ENCODE data around the gene GANAB.
A peak's percentile ranks its signal among the peaks of the same experiment; 100 is the strongest.
"Not testable (repeated sequence)": the region's sequence is repeated elsewhere in the genome, so short reads cannot be mapped to it uniquely, and the experiment has no call there.

The GANAB gene

GRCh38 chr11:62645946-62646824, at the start of gene GANAB:
TSS of gene GANAB (minus strand) at chr11:62646613. CDS start at chr11:62646599, 14 bp downstream.
- Histone ChIP-seq H3K27ac (ENCODE audit: low read depth, low read length) (peak within 1 kb of the TSS; percentile 78), H3K27me3 (ENCODE audit: insufficient read depth, low read length) (no peaks in the 10 kb centered on the region), H3K36me3 (ENCODE audit: insufficient read depth, low read length) (peaks cover 10% of the 10 kb centered on the region; the same call in 1 of the 2 replicates), H3K4me3 (ENCODE audit: low read depth, low read length) (peak within 1 kb of the TSS; percentile 88), H3K4me1 (ENCODE audit: control insufficient read depth, insufficient read depth, low read length, unreplicated experiment) (peaks cover 7% of the 10 kb centered on the region), H2AFZ (ENCODE audit: low read length, unreplicated experiment) (peak within 1 kb of the TSS; percentile 84), H3K79me2 (ENCODE audit: control insufficient read depth, insufficient read depth, low read length, unreplicated experiment) (peaks cover 51% of the 10 kb centered on the region)

DNA sequence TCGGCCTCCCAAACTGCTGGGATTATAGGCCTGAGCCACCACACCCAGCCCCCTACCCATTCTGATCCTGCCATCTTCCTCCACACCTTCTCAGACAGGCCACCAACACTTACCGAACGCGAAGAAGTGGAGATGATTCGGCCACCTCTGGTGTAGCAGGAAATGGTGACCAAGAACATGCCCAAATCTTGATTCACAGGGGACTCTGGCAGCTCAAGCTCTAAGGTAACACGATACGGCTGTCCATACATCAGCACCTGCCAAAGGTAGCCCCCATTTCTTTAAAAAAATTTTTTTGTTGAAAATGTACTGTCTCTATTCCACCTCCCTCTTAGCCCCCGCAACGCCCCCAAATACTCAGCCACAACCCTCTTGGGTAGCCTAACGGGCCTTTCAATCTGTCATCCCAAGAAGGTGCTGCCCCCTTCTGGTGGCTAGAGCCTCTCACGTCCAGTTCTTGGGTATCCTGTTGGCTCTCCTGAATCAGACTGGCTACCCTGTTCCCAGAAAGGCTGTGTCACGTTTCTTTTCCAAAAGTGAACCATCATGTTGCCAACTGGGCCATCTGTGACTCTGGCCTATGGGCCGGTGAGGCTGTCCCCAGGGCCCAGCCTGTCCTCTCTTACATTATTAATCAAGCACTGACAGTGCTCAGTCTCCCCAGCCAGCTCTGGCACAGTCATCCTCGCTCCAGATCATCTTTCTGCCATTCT, 48.2 kb upstream of the GANAB start:
- Histone ChIP-seq H2AFZ (ENCODE audit: low read length, unreplicated experiment) (no peak overlapping the region), H3K4me3 (ENCODE audit: low read depth, low read length) (no peak overlapping the region), H3K27me3 (ENCODE audit: insufficient read depth, low read length) (no peaks in the 10 kb centered on the region), H3K79me2 (ENCODE audit: control insufficient read depth, insufficient read depth, low read length, unreplicated experiment) (no peaks in the 10 kb centered on the region), H3K4me1 (ENCODE audit: control insufficient read depth, insufficient read depth, low read length, unreplicated experiment) (peaks cover 8% of the 10 kb centered on the region), H3K27ac (ENCODE audit: low read depth, low read length) (peak overlapping the region; percentile 38; the same call in 1 of the 2 replicates), H3K36me3 (ENCODE audit: insufficient read depth, low read length) (peaks cover 15% of the 10 kb centered on the region; the same call in 1 of the 2 replicates)

DNA sequence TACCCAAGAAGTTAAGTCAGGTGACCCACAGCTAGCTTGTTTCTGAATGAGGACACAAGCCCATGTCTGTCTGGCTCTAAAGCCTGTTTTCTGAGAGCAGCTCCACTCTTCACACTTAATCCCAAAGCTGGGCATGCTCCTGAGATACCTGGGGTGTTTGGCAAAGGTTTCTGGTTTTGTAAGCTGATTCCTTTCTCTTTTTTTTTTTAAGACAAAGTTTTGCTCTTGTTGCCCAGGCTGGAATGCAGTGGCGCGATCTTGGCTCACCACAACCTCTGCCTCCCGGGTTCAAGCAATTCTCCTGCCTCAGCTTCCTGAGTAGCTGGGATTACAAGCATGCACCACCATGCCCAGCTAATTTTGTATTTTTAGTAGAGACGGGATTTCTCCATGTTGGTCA, 47.2 kb upstream of the GANAB start:
- not testable (repeated sequence) for H3K27me3 ChIP-seq (ENCODE audit: insufficient read depth, low read length); H3K4me3 ChIP-seq (ENCODE audit: low read depth, low read length); H2AFZ ChIP-seq (ENCODE audit: low read length, unreplicated experiment); H3K27ac ChIP-seq (ENCODE audit: low read depth, low read length); H3K79me2 ChIP-seq (ENCODE audit: control insufficient read depth, insufficient read depth, low read length, unreplicated experiment)
- H3K4me1 ChIP-seq (ENCODE audit: control insufficient read depth, insufficient read depth, low read length, unreplicated experiment): peaks cover 15% of the 10 kb centered on the region
- peaks cover 15% of the 10 kb centered on the region; the same call in 1 of the 2 replicates for H3K36me3 ChIP-seq (ENCODE audit: insufficient read depth, low read length)

DNA sequence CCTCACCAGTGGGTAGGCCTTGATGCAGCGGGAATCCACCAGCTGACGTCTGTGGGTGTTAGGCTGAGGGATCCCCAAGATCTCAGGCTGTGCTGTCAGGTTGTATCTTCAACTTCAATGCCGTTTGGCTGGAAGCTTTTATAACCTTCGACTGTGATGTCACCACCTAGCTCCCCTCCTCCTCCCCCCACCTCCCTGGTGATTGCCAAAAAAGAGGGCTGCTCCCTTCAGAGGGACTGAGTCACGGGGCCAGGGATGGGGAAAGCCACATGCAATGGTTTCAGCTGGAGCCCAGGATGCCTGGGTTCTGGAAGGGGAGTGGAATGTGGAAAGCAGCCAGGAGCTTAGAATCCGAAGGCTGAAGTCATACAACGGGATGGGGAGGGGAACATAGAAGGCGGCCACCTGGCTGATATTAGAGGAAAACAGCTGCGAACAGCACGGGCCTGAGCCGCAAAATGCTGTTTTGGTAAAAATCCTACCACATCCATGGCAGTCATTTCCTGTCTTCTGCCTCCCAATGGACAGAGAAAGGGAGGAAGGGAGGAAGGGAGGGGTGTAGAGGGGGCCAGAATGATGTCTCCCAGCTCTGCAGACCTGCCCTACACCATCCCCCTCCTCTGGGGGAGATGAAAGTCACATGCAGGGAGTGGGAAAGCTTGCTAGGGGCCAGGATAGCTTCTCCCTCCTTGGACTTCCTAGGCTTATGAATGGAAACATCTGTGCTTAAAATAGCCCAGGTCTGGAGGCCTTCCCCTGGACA, 43.2 kb upstream of the GANAB start, which contains the start of gene LRRN4CL:
TSS of gene LRRN4CL (minus strand) at position 110 of the 763 bp plus-strand sequence. CDS start 1,022 bp downstream, outside the sequence.
- H3K27me3 ChIP-seq (ENCODE audit: insufficient read depth, low read length): no peaks in the 10 kb centered on the region
- no peak within 1 kb of the TSS for H2AFZ ChIP-seq (ENCODE audit: low read length, unreplicated experiment)
- H3K4me1 ChIP-seq (ENCODE audit: control insufficient read depth, insufficient read depth, low read length, unreplicated experiment): peaks cover 15% of the 10 kb centered on the region
- H3K4me3 ChIP-seq (ENCODE audit: low read depth, low read length): peak within 1 kb of the TSS; percentile 9; the same call in 1 of the 2 replicates
- H3K27ac ChIP-seq (ENCODE audit: low read depth, low read length): peak within 1 kb of the TSS; percentile 16; the same call in 1 of the 2 replicates
- no peaks in the 10 kb centered on the region for H3K79me2 ChIP-seq (ENCODE audit: control insufficient read depth, insufficient read depth, low read length, unreplicated experiment)
- peaks cover 15% of the 10 kb centered on the region; the same call in 1 of the 2 replicates for H3K36me3 ChIP-seq (ENCODE audit: insufficient read depth, low read length)

- Histone ChIP-seq H3K27ac (ENCODE audit: low read depth, low read length) (no peak overlapping the region), H3K27me3 (ENCODE audit: insufficient read depth, low read length) (no peaks in the 10 kb centered on the region), H3K79me2 (ENCODE audit: control insufficient read depth, insufficient read depth, low read length, unreplicated experiment) (no peaks in the 10 kb centered on the region), H3K36me3 (ENCODE audit: insufficient read depth, low read length) (peaks cover 15% of the 10 kb centered on the region; the same call in 1 of the 2 replicates), H2AFZ (ENCODE audit: low read length, unreplicated experiment) (no peak overlapping the region), H3K4me3 (ENCODE audit: low read depth, low read length) (no peak overlapping the region), H3K4me1 (ENCODE audit: control insufficient read depth, insufficient read depth, low read length, unreplicated experiment) (peaks cover 15% of the 10 kb centered on the region)
Measured at GRCh38 chr11:62688491-62688890, 42.1 kb upstream of the GANAB start.

DNA sequence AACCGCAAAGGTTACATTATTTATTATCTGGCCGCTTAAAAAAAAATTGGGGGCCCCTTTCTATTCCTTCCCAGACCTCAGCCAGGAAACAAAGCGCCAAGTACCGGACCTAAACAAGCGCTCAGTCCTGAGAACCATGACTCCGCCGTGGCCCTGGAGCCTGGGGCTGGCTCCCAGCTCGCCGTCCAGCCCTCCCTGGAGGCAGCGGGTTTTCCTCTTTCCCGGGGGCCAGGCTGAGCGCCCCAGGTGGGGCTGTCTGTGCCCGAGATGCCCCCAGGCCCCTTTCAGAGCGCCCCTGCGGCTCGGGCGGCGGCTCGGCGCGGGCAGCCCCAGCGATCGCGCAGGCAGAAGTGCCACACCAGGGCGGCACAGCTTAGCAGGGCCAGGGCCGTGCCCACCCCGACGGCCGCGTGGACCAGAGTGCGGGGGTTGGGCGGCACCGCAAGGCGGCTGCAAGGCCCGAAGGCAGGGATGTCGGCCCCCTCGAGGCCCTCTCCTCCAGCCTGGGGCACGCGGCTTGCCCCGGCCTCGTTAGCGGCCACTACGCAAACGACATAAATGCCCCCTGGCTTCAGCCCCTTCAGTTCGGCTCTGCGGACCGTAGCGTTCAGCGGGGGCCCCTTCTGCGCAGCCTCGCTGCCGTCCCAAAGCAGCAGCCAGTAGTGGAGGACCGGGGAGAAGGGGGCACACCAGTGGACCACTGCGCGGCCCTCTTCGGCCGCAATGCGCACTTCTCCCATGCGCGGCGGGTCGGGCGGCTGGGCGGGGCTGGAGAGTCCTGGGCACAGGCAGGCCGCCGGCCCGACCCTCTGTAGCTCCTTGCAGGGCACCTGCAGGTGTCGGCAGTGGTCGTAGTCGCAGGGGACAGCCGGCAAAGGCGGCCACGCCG, 41.3 kb upstream of the GANAB start:
- Histone ChIP-seq H3K27ac (ENCODE audit: low read depth, low read length) (no peak overlapping the region), H3K79me2 (ENCODE audit: control insufficient read depth, insufficient read depth, low read length, unreplicated experiment) (no peaks in the 10 kb centered on the region), H3K36me3 (ENCODE audit: insufficient read depth, low read length) (peaks cover 12% of the 10 kb centered on the region; the same call in 1 of the 2 replicates), H3K27me3 (ENCODE audit: insufficient read depth, low read length) (no peaks in the 10 kb centered on the region), H2AFZ (ENCODE audit: low read length, unreplicated experiment) (no peak overlapping the region), H3K4me3 (ENCODE audit: low read depth, low read length) (no peak overlapping the region), H3K4me1 (ENCODE audit: control insufficient read depth, insufficient read depth, low read length, unreplicated experiment) (peaks cover 15% of the 10 kb centered on the region)

DNA sequence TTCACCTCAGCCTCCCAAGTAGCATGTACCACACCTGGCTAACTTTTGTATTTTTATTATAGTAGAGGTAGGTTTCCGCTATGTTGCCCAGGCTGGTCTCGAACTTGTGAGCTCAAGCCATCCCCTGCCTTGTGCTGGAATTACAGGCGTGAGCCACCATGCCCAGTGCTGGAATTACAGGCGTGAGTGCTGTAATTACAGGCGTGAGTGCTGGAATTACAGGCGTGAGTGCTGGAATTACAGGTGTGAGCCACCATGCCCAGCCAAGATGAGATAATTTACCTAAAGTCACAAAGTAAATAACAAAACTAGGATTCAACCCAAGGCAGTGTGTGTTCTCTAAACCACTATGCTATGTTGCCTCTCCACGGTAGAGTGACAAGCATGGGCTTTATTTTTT, 36.1 kb upstream of the GANAB start:
- no peaks in the 10 kb centered on the region for H3K27me3 ChIP-seq (ENCODE audit: insufficient read depth, low read length)
- H3K4me1 ChIP-seq (ENCODE audit: control insufficient read depth, insufficient read depth, low read length, unreplicated experiment): peaks cover 14% of the 10 kb centered on the region
- no peak overlapping the region for H3K4me3 ChIP-seq (ENCODE audit: low read depth, low read length)
- H3K27ac ChIP-seq (ENCODE audit: low read depth, low read length): no peak overlapping the region
- peaks cover 12% of the 10 kb centered on the region for H3K79me2 ChIP-seq (ENCODE audit: control insufficient read depth, insufficient read depth, low read length, unreplicated experiment)
- no peak overlapping the region for H2AFZ ChIP-seq (ENCODE audit: low read length, unreplicated experiment)
- H3K36me3 ChIP-seq (ENCODE audit: insufficient read depth, low read length): no peaks in the 10 kb centered on the region

- H3K4me1 ChIP-seq (ENCODE audit: control insufficient read depth, insufficient read depth, low read length, unreplicated experiment): peaks cover 19% of the 10 kb centered on the region
- no peak overlapping the region for H3K4me3 ChIP-seq (ENCODE audit: low read depth, low read length)
- peaks cover 12% of the 10 kb centered on the region for H3K79me2 ChIP-seq (ENCODE audit: control insufficient read depth, insufficient read depth, low read length, unreplicated experiment)
- no peaks in the 10 kb centered on the region for H3K27me3 ChIP-seq (ENCODE audit: insufficient read depth, low read length)
- no peak overlapping the region for H3K27ac ChIP-seq (ENCODE audit: low read depth, low read length)
- H2AFZ ChIP-seq (ENCODE audit: low read length, unreplicated experiment): peak overlapping the region; percentile 36
- H3K36me3 ChIP-seq (ENCODE audit: insufficient read depth, low read length): no peaks in the 10 kb centered on the region
Measured at GRCh38 chr11:62680825-62681240, 34.4 kb upstream of the GANAB start.

GRCh38 chr11:62678770-62679696, 32.6 kb upstream of the GANAB start, which contains the start of gene UBXN1:
TSS of gene UBXN1 (minus strand) at chr11:62679073. CDS start at chr11:62678923, 150 bp downstream.
- Histone ChIP-seq H2AFZ (ENCODE audit: low read length, unreplicated experiment) (peak within 1 kb of the TSS; percentile 70), H3K36me3 (ENCODE audit: insufficient read depth, low read length) (no peaks in the 10 kb centered on the region), H3K27ac (ENCODE audit: low read depth, low read length) (peak within 1 kb of the TSS; percentile 83), H3K4me1 (ENCODE audit: control insufficient read depth, insufficient read depth, low read length, unreplicated experiment) (peaks cover 19% of the 10 kb centered on the region), H3K27me3 (ENCODE audit: insufficient read depth, low read length) (no peaks in the 10 kb centered on the region), H3K4me3 (ENCODE audit: low read depth, low read length) (peak within 1 kb of the TSS; percentile 99), H3K79me2 (ENCODE audit: control insufficient read depth, insufficient read depth, low read length, unreplicated experiment) (peaks cover 13% of the 10 kb centered on the region)
